ENCODE data around the gene IFRD2. TPM values are rescaled to one million over a fixed set of nuclear protein-coding genes. Genes with fewer than 3 reads are reported as not detected.
A peak's percentile ranks its signal among the peaks of the same experiment; 100 is the strongest.
"Not testable (repeated sequence)": the region's sequence is repeated elsewhere in the genome, so short reads cannot be mapped to it uniquely, and the experiment has no call there.

Gene IFRD2
- polyA plus RNA-seq, 6 donors from 2014 or later: 42.7 to 68.3 (median 55.7) TPM

- peaks cover 31 to 47% (median 45%) of the 10 kb centered on the region in 3 donors for H3K4me1 Mint-ChIP-seq
- peak; percentile 86 for DNase-seq
- H3K36me3 Mint-ChIP-seq: no peaks in the 10 kb centered on the region
- H3K4me3 Mint-ChIP-seq: peak overlapping the region; percentile 87 to 95 (median 88)
- H3K27ac Mint-ChIP-seq: peak overlapping the region; percentile 92 to 98 (median 96)
- no peaks in the 10 kb centered on the region for H3K9me3 Mint-ChIP-seq
- no peaks in the 10 kb centered on the region for H3K27me3 Mint-ChIP-seq
- ATAC-seq (ENCODE audit: low read depth in 2 of 2): peak; percentile 81 to 84
Observed at GRCh38 chr3:50321336-50322114, 29.3 kb upstream of the IFRD2 start.

GRCh38 chr3:50320853-50321335 is 28.7 kb upstream of the IFRD2 start:
- Mint-ChIP-seq H3K27me3 (no peaks in the 10 kb centered on the region), H3K4me3 (peak overlapping the region; percentile 82 to 97 (median 94)), H3K4me1 (peaks cover 34 to 47% (median 40%) of the 10 kb centered on the region in 3 donors), H3K36me3 (no peaks in the 10 kb centered on the region), H3K27ac (peak overlapping the region in 4 of 6 donors; percentile 88 to 94 (median 92)), H3K9me3 (no peaks in the 10 kb centered on the region)
- DNase-seq (no peak), ATAC-seq (ENCODE audit: low read depth in 2 of 2) (peak; percentile 63 to 66)

- peak overlapping the region in 3 of 6 donors; percentile 54 to 92 (median 70) for H3K27ac Mint-ChIP-seq
- H3K36me3 Mint-ChIP-seq: no peaks in the 10 kb centered on the region
- H3K27me3 Mint-ChIP-seq: no peaks in the 10 kb centered on the region
- peak overlapping the region; percentile 82 to 97 (median 94) for H3K4me3 Mint-ChIP-seq
- DNase-seq (no peak), ATAC-seq (ENCODE audit: low read depth in 2 of 2) (no peak)
- H3K4me1 Mint-ChIP-seq: peaks cover 33 to 45% (median 34%) of the 10 kb centered on the region in 3 donors
- H3K9me3 Mint-ChIP-seq: no peaks in the 10 kb centered on the region
Observed at GRCh38 chr3:50319894-50320625, 27.8 kb upstream of the IFRD2 start.

GRCh38 chr3:50319181-50319893 is 27.1 kb upstream of the IFRD2 start:
- Mint-ChIP-seq H3K27me3 (no peaks in the 10 kb centered on the region), H3K9me3 (no peaks in the 10 kb centered on the region), H3K4me3 (peak overlapping the region in 7 of 8 donors; percentile 10 to 97 (median 55)), H3K27ac (peak overlapping the region in 2 of 6 donors; percentile 54 to 81), H3K4me1 (peaks cover 26 to 38% (median 27%) of the 10 kb centered on the region in 3 donors), H3K36me3 (no peaks in the 10 kb centered on the region)
- DNase-seq (no peak), ATAC-seq (ENCODE audit: low read depth in 2 of 2) (no peak)

GRCh38 chr3:50318615-50319014 is 26.4 kb upstream of the IFRD2 start:
- H3K27me3 Mint-ChIP-seq: no peaks in the 10 kb centered on the region
- no peak for ATAC-seq (ENCODE audit: low read depth in 2 of 2)
- DNase-seq: no peak
- no peak overlapping the region for H3K27ac Mint-ChIP-seq
- peak overlapping the region in 7 of 8 donors; percentile 12 to 97 (median 52) for H3K4me3 Mint-ChIP-seq
- H3K4me1 Mint-ChIP-seq: peaks cover 26 to 40% (median 27%) of the 10 kb centered on the region in 3 donors
- no peaks in the 10 kb centered on the region for H3K9me3 Mint-ChIP-seq
- H3K36me3 Mint-ChIP-seq: no peaks in the 10 kb centered on the region

GRCh38 chr3:50318163-50318562 is 25.9 kb upstream of the IFRD2 start:
- ATAC-seq (ENCODE audit: low read depth in 2 of 2) (no peak), DNase-seq (no peak)
- H3K27me3 Mint-ChIP-seq: no peaks in the 10 kb centered on the region
- no peak overlapping the region for H3K27ac Mint-ChIP-seq
- H3K36me3 Mint-ChIP-seq: no peaks in the 10 kb centered on the region
- peaks cover 26 to 36% (median 26%) of the 10 kb centered on the region in 3 donors for H3K4me1 Mint-ChIP-seq
- no peaks in the 10 kb centered on the region for H3K9me3 Mint-ChIP-seq
- H3K4me3 Mint-ChIP-seq: peak overlapping the region in 1 of 8 donors; percentile 97

- peaks cover 17 to 34% (median 26%) of the 10 kb centered on the region in 3 donors for H3K4me1 Mint-ChIP-seq
- H3K27ac Mint-ChIP-seq: no peak overlapping the region
- DNase-seq (no peak), ATAC-seq (ENCODE audit: low read depth in 2 of 2) (no peak)
- H3K4me3 Mint-ChIP-seq: peak overlapping the region in 1 of 8 donors; percentile 65
- no peaks in the 10 kb centered on the region for H3K9me3 Mint-ChIP-seq
- H3K27me3 Mint-ChIP-seq: no peaks in the 10 kb centered on the region
- H3K36me3 Mint-ChIP-seq: no peaks in the 10 kb centered on the region
Observed at GRCh38 chr3:50317300-50317699, 25.1 kb upstream of the IFRD2 start.

GRCh38 chr3:50316657-50317242 is 24.5 kb upstream of the IFRD2 start:
- peaks cover 16 to 34% (median 26%) of the 10 kb centered on the region in 3 donors for H3K4me1 Mint-ChIP-seq
- H3K27me3 Mint-ChIP-seq: no peaks in the 10 kb centered on the region
- peak overlapping the region in 1 of 6 donors; percentile 51 for H3K27ac Mint-ChIP-seq
- DNase-seq (no peak), ATAC-seq (ENCODE audit: low read depth in 2 of 2) (no peak)
- peak overlapping the region in 1 of 8 donors; percentile 77 for H3K4me3 Mint-ChIP-seq
- no peaks in the 10 kb centered on the region for H3K36me3 Mint-ChIP-seq
- no peaks in the 10 kb centered on the region for H3K9me3 Mint-ChIP-seq

- ATAC-seq (ENCODE audit: low read depth in 2 of 2): no peak
- Mint-ChIP-seq H3K27me3 (no peaks in the 10 kb centered on the region), H3K4me3 (peak overlapping the region in 1 of 8 donors; percentile 9), H3K36me3 (no peaks in the 10 kb centered on the region), H3K27ac (no peak overlapping the region), H3K9me3 (peaks cover 0 to 3% (median 0%) of the 10 kb centered on the region in 7 donors), H3K4me1 (peaks cover 10 to 22% (median 17%) of the 10 kb centered on the region in 3 donors)
- DNase-seq: no peak
Observed at GRCh38 chr3:50314816-50315215, 22.6 kb upstream of the IFRD2 start.

- DNase-seq (no peak), ATAC-seq (ENCODE audit: low read depth in 2 of 2) (no peak)
- Mint-ChIP-seq H3K36me3 (no peaks in the 10 kb centered on the region), H3K27ac (peak overlapping the region in 1 of 6 donors; percentile 53), H3K4me1 (peaks cover 10 to 18% (median 15%) of the 10 kb centered on the region in 3 donors), H3K4me3 (no peak overlapping the region), H3K9me3 (peaks cover 0 to 4% (median 0%) of the 10 kb centered on the region in 7 donors), H3K27me3 (no peaks in the 10 kb centered on the region)
Observed at GRCh38 chr3:50314342-50314741, 22.1 kb upstream of the IFRD2 start.

- not testable (repeated sequence) for DNase-seq; H3K4me3 Mint-ChIP-seq; H3K4me1 Mint-ChIP-seq; H3K27me3 Mint-ChIP-seq; H3K27ac Mint-ChIP-seq; H3K36me3 Mint-ChIP-seq; ATAC-seq (ENCODE audit: low read depth in 2 of 2); H3K9me3 Mint-ChIP-seq
Observed at GRCh38 chr3:50312041-50312440, 19.8 kb upstream of the IFRD2 start.

- H3K36me3 Mint-ChIP-seq: no peaks in the 10 kb centered on the region
- H3K4me1 Mint-ChIP-seq: peaks cover 7 to 10% (median 10%) of the 10 kb centered on the region in 3 donors
- DNase-seq (no peak), ATAC-seq (ENCODE audit: low read depth in 2 of 2) (no peak)
- no peak overlapping the region for H3K4me3 Mint-ChIP-seq
- H3K9me3 Mint-ChIP-seq: peaks cover 0 to 4% (median 0%) of the 10 kb centered on the region in 7 donors
- H3K27me3 Mint-ChIP-seq: no peaks in the 10 kb centered on the region
- H3K27ac Mint-ChIP-seq: peak overlapping the region in 1 of 6 donors; percentile 56
Observed at GRCh38 chr3:50304601-50305000, 12.4 kb upstream of the IFRD2 start.

Measured in naive B cell (primary cell).